PC-9 (cell line): ENCODE measurements around the gene HSD17B2. TPM values are rescaled to one million over a fixed set of nuclear protein-coding genes. Genes with fewer than 3 reads are reported as not detected.

Experiments
- Bru-seq: library from RNA; stranded (reverse); fragments of 400-500 nt; gene quantifications from one replicate; lab custom pipeline; 2021; lab: Mats Ljungman, UMichigan
- BruChase-seq, 2 experiments: library from RNA; stranded (reverse); fragments of 400-500 nt; gene quantifications; one replicate each; lab custom pipeline; 2021; lab: Mats Ljungman, UMichigan
- BruUV-seq: library from RNA; stranded (reverse); fragments of 400-500 nt; replicated peaks from 2 replicates; lab custom pipeline; 2021; lab: Mats Ljungman, UMichigan
- CTCF ChIA-PET: fragments of 300-600 bp; sonication (Branson Sonifier 250); formaldehyde crosslinking; loops from one replicate; lab custom pipeline; 2022; ENCODE audit warnings: antibody characterized with exemption; lab: Charles Lee
- POLR2A ChIA-PET: fragments of 300-600 bp; sonication (Branson Sonifier 250); formaldehyde crosslinking; loops from one replicate; lab custom pipeline; 2022; ENCODE audit warnings: antibody characterized with exemption; ENCODE audit not compliant: unreplicated experiment; lab: Charles Lee
- DNase-seq, 2 experiments: peaks; one replicate each; pipeline versions ENCODE4 v3.0.0 to v3.0.0-alpha.2; 2015 to 2022; ENCODE audit warnings: mixed read lengths in 1 of 2
- H2AFZ ChIP-seq: fragments of 200-600 bp; sonication (generic); 2 replicates; pipeline ENCODE4 v1.8.1; 2017; ENCODE audit warnings: antibody characterized with exemption
- H3F3A ChIP-seq: fragments of 200-600 bp; sonication (generic); 2 replicates; pipeline ENCODE4 v1.8.1; 2017; ENCODE audit warnings: antibody characterized with exemption, mild to moderate bottlenecking, low read depth; ENCODE audit not compliant: insufficient read depth
- H3K27ac ChIP-seq: fragments of 200-600 bp; sonication (generic); 2 replicates; pipeline ENCODE4 v1.6.1; 2016; ENCODE audit warnings: mixed run types
- H3K27me3 ChIP-seq: fragments of 200-600 bp; sonication (generic); 2 replicates; pipeline ENCODE4 v1.6.1; 2016; ENCODE audit warnings: low read depth, mixed run types; ENCODE audit not compliant: insufficient read depth
- H3K36me3 ChIP-seq: fragments of 200-600 bp; sonication (generic); 2 replicates; pipeline ENCODE4 v1.6.1; 2016; ENCODE audit warnings: low read depth, mixed run types
- H3K4me1 ChIP-seq: fragments of 200-600 bp; sonication (generic); replicated peaks from 2 replicates; pipeline ENCODE4 v1.6.1; 2016; ENCODE audit warnings: mixed run types; ENCODE audit not compliant: insufficient read depth
- H3K4me2 ChIP-seq: fragments of 200-600 bp; sonication (generic); 2 replicates; pipeline ENCODE4 v1.6.1; 2017; ENCODE audit warnings: mixed run types
- H3K4me3 ChIP-seq: fragments of 200-600 bp; sonication (generic); 2 replicates; pipeline ENCODE4 v1.6.1; 2016; ENCODE audit warnings: mixed run types
- H3K79me2 ChIP-seq: fragments of 200-600 bp; sonication (generic); 2 replicates; pipeline ENCODE4 v1.6.1; 2017; ENCODE audit warnings: low read depth, mixed run types
- H3K9me2 ChIP-seq: fragments of 200-600 bp; sonication (generic); 2 replicates; pipeline ENCODE4 v1.8.1; 2017; ENCODE audit warnings: mild to moderate bottlenecking; ENCODE audit not compliant: insufficient read depth
- H3K9me3 ChIP-seq: fragments of 200-600 bp; sonication (generic); 2 replicates; pipeline ENCODE4 v1.8.1; 2016; ENCODE audit warnings: low read depth; ENCODE audit not compliant: insufficient read depth
- H4K20me1 ChIP-seq: fragments of 200-600 bp; sonication (generic); 2 replicates; pipeline ENCODE4 v1.8.1; 2017; ENCODE audit not compliant: insufficient read depth
- EZH2 ChIP-seq: fragments of 200-600 bp; sonication (generic); IDR thresholded peaks from 2 replicates; pipeline ENCODE4 v1.8.0; 2017; ENCODE audit warnings: antibody characterized with exemption, low read depth
- intact Hi-C: fragments of 100-400 bp; cut with micrococcal nuclease; formaldehyde crosslinking; loops from one replicate; pipeline ENCODE4 v1.10.0; 2022; ENCODE audit not compliant: unreplicated experiment
- long read RNA-seq: library from polyadenylated mRNA; stranded (forward); transcript quantifications from one replicate; pipeline ENCODE4 v2.0.0, GENCODE V29; 2022
- total RNA-seq: library from RNA; stranded (reverse); gene quantifications from 2 replicates; pipeline ENCODE4 v1.2.3, GENCODE V29; 2021
- TF ChIP-seq, protein P1 (sequence below): fragments of 200-600 bp; sonication (generic); conservative IDR thresholded peaks from 2 replicates; pipeline ENCODE4 v1.6.1; 2017; ENCODE audit warnings: mixed run types, antibody characterized with exemption, mild to moderate bottlenecking, moderate library complexity

The HSD17B2 gene, protein sequence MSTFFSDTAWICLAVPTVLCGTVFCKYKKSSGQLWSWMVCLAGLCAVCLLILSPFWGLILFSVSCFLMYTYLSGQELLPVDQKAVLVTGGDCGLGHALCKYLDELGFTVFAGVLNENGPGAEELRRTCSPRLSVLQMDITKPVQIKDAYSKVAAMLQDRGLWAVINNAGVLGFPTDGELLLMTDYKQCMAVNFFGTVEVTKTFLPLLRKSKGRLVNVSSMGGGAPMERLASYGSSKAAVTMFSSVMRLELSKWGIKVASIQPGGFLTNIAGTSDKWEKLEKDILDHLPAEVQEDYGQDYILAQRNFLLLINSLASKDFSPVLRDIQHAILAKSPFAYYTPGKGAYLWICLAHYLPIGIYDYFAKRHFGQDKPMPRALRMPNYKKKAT
- total RNA-seq (not detected in 2 replicates), Bru-seq, nascent RNA (percentile 6 among the genes with signal in this experiment), BruChase-seq, experiment 1, labeled RNA remaining after a 2-hour chase (percentile 1 among the genes with signal in this experiment), BruChase-seq, experiment 2, labeled RNA remaining after a 6-hour chase (not detected)
- long read RNA-seq, result 0 reads

DNA sequence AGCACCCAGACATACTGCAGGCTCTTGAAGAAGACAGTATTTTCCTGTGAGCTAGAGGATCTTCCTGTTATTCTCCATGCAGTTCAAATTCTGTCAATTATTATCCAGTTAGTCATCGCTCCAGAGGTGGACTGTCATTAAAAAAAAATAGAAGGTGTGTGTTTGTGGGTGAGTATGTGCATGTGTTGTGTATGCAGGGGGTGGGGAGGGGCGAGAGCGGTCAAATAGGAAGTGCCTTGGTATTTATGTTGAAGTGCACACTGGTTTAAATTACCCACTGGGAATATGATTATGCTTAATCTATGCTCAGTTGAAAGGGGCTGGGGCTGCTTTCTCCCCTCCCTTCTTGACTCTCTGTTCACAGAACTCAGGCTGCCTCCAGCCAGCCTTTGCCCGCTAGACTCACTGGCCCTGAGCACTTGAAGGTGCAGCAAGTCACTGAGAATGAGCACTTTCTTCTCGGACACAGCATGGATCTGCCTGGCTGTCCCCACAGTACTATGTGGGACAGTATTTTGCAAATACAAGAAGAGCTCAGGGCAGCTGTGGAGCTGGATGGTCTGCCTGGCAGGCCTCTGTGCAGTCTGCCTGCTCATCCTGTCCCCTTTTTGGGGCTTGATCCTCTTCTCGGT is at the start of gene HSD17B2:
Gene HSD17B2, plus strand, starts transcription at position 273 of the 632 bp plus-strand sequence. Its CDS starts 172 bp downstream, at position 445.
- intact Hi-C loops, result no loop called here
- H3K4me3 ChIP-seq, result no peak within 1 kb of the TSS
- no peaks in the 10 kb centered on the region; the same call in 1 of the 2 replicates for H3K9me3 ChIP-seq
- H3K36me3 ChIP-seq, result no peaks in the 10 kb centered on the region
- H3K4me1 ChIP-seq, result no peaks in the 10 kb centered on the region
- no peaks in the 10 kb centered on the region for H3F3A ChIP-seq
- no peaks in the 10 kb centered on the region for H3K9me2 ChIP-seq
- no peak for DNase-seq
- H4K20me1 ChIP-seq, result no peaks in the 10 kb centered on the region; the same call in 1 of the 2 replicates
- no peak within 1 kb of the TSS for H3K27ac ChIP-seq
- TF ChIP-seq, protein P1, sequence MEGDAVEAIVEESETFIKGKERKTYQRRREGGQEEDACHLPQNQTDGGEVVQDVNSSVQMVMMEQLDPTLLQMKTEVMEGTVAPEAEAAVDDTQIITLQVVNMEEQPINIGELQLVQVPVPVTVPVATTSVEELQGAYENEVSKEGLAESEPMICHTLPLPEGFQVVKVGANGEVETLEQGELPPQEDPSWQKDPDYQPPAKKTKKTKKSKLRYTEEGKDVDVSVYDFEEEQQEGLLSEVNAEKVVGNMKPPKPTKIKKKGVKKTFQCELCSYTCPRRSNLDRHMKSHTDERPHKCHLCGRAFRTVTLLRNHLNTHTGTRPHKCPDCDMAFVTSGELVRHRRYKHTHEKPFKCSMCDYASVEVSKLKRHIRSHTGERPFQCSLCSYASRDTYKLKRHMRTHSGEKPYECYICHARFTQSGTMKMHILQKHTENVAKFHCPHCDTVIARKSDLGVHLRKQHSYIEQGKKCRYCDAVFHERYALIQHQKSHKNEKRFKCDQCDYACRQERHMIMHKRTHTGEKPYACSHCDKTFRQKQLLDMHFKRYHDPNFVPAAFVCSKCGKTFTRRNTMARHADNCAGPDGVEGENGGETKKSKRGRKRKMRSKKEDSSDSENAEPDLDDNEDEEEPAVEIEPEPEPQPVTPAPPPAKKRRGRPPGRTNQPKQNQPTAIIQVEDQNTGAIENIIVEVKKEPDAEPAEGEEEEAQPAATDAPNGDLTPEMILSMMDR, result no peak
- TF ChIP-seq EZH2, result no peak
- no TSS peak for BruUV-seq
- ChIA-PET POLR2A (no interaction called here), CTCF (interaction anchor here (0.6 to 0.7 kb wide), 2 partner anchors 77 to 200 kb away, joined by 3 to 5 read pairs; no protein-coding TSS in a partner anchor)
- no peaks in the 10 kb centered on the region for H3K79me2 ChIP-seq
- H2AFZ ChIP-seq, result no peak within 1 kb of the TSS
- peaks cover 72% of the 10 kb centered on the region for H3K27me3 ChIP-seq
- no peak within 1 kb of the TSS for H3K4me2 ChIP-seq

DNA sequence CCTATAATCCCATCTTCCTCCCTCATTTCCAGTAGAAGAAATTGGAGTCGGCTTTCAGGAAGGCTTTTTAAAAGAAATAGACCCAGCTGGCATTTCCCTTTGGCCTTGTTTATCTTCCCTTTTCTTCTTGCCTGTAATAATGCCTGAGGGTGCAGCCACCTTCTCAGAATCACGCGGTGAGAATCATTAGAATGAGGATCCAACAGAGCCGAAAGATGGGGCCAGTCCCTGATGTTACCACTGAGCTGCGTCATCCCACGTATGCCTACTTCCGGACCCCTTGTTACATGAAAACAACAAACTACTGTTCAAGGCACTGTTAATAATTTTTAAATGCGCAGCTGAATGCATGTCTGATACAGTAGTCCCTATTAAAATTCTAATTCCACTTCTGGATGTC is 47.9 kb upstream of the HSD17B2 start:
- intact Hi-C loops, result no loop called here
- no TSS peak for BruUV-seq
- peaks cover 21% of the 10 kb centered on the region for H3K4me1 ChIP-seq
- H3K4me2 ChIP-seq, result peak overlapping the region; percentile 59; the same call in 1 of the 2 replicates
- no peak overlapping the region for H3K27ac ChIP-seq
- H4K20me1 ChIP-seq, result no peaks in the 10 kb centered on the region
- no peaks in the 10 kb centered on the region for H3K27me3 ChIP-seq
- CTCF ChIA-PET, result interaction anchor here (0.9 kb wide), 1 partner anchor 10 kb away, joined by 3 read pairs; no protein-coding TSS in a partner anchor
- peaks cover 7% of the 10 kb centered on the region; the same call in 1 of the 2 replicates for H3F3A ChIP-seq
- H3K79me2 ChIP-seq, result no peaks in the 10 kb centered on the region
- TF ChIP-seq EZH2, result no peak
- H2AFZ ChIP-seq, result no peak overlapping the region
- no peak overlapping the region for H3K4me3 ChIP-seq
- POLR2A ChIA-PET, result no interaction called here
- no peaks in the 10 kb centered on the region for H3K9me3 ChIP-seq
- H3K36me3 ChIP-seq, result no peaks in the 10 kb centered on the region
- DNase-seq, result no peak
- no peaks in the 10 kb centered on the region for H3K9me2 ChIP-seq

DNA sequence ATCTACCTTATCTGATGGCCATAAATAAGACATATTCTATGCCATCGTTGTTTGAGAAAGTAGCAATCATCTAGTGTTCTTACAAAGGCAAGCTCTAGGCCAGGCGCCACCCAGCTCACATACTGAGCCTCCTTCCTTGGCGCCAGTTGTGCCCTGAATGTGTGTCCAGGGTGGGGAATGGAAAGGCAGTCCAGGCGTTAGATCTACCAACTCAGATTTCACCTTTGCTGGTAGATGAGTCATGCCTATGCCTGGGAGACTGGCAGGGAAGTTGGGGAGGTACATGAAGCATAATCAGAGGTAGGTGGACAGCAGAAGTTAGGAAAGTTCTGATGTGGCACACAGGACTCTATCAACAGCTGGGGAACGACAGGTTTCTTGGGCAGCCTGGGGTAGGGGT is 47.3 kb upstream of the HSD17B2 start:
- no peaks in the 10 kb centered on the region for H3K9me2 ChIP-seq
- TF ChIP-seq EZH2, result no peak
- TF ChIP-seq, protein P1, result no peak
- no peak overlapping the region for H3K4me3 ChIP-seq
- ChIA-PET POLR2A (interaction anchor here (0.6 kb wide), 1 partner anchor 255 kb away, joined by 3 read pairs; no protein-coding TSS in a partner anchor), CTCF (interaction anchor here (0.9 kb wide), 1 partner anchor 9 kb away, joined by 3 read pairs; no protein-coding TSS in a partner anchor)
- H3K36me3 ChIP-seq, result no peaks in the 10 kb centered on the region
- BruUV-seq, result no TSS peak
- H3F3A ChIP-seq, result peaks cover 7% of the 10 kb centered on the region; the same call in 1 of the 2 replicates
- no peaks in the 10 kb centered on the region for H3K27me3 ChIP-seq
- no peak overlapping the region for H2AFZ ChIP-seq
- H3K79me2 ChIP-seq, result no peaks in the 10 kb centered on the region
- H4K20me1 ChIP-seq, result no peaks in the 10 kb centered on the region
- peak; percentile 60 to 82 for DNase-seq
- no peaks in the 10 kb centered on the region for H3K9me3 ChIP-seq
- intact Hi-C loops, result no loop called here
- peak overlapping the region; percentile 59 for H3K4me2 ChIP-seq
- peak overlapping the region; percentile 31 for H3K27ac ChIP-seq
- H3K4me1 ChIP-seq, result peaks cover 21% of the 10 kb centered on the region
